HepG2 (cell line): ENCODE results near the gene CPAMD8.

Source experiments
- BHLHE40 ChIP-seq: IDR thresholded peaks from 2 replicates; pipeline ENCODE4 v1.6.1; 2011; ENCODE audit warnings: low read length, improper control_type of control experiment
- EP300 ChIP-seq, 3 experiments: sonication (generic) in 1 of 3; formaldehyde crosslinking in 1 of 3; IDR thresholded peaks; 2 replicates each; pipeline versions ENCODE4 v1.5.1 to v1.6.1; 2011 to 2020; ENCODE audit warnings: low read depth in 2 of 3, low read length in 2 of 3, borderline replicate concordance in 1 of 3, improper control_type of control experiment in 1 of 3, mild to moderate bottlenecking in 1 of 3, missing genetic modification reagents in 1 of 3, moderate library complexity in 1 of 3
- EZH2 ChIP-seq: conservative IDR thresholded peaks from 2 replicates; pipeline ENCODE4 v1.6.1; 2012; ENCODE audit warnings: mild to moderate bottlenecking, low read depth, low read length, moderate library complexity
- POLR2A ChIP-seq, 2 experiments: IDR thresholded peaks; 2 replicates each; pipeline ENCODE4 v1.6.1; 2011; ENCODE audit warnings: low read depth in 2 of 2, low read length in 2 of 2, mild to moderate bottlenecking in 1 of 2, moderate library complexity in 1 of 2; ENCODE audit not compliant: insufficient read depth in 1 of 2
- ZNF263 ChIP-seq: sonication (generic); formaldehyde crosslinking; IDR thresholded peaks from 2 replicates; pipeline ENCODE4 v1.4.0; 2020; ENCODE audit warnings: missing genetic modification reagents
- ZNF432 ChIP-seq: sonication (generic); formaldehyde crosslinking; IDR thresholded peaks from 2 replicates; pipeline ENCODE4 v1.5.0; 2020; ENCODE audit warnings: missing genetic modification reagents, mild to moderate bottlenecking, borderline replicate concordance
- ZNF704 ChIP-seq: sonication (generic); formaldehyde crosslinking; IDR thresholded peaks from 2 replicates; pipeline ENCODE4 v1.8.1; 2023; ENCODE audit warnings: mild to moderate bottlenecking, inconsistent platforms, moderate library complexity, missing genetic modification reagents, borderline replicate concordance

GRCh38 chr19:17021328-17021727 is 5.3 kb downstream of the CPAMD8 start:
- no peak for TF ChIP-seq BHLHE40
- TF ChIP-seq ZNF704, result no peak
- TF ChIP-seq ZNF263 (CRISPR knock-in tag), result no peak
- TF ChIP-seq POLR2A (IDR thresholded peaks at IDR 0.05; ENCODE audit: insufficient read depth in 1 of 2, low read depth in 2 of 2, low read length in 2 of 2), result no peak
- TF ChIP-seq EZH2, result no peak
- no peak for TF ChIP-seq ZNF432 (CRISPR knock-in tag)
- no peak for TF ChIP-seq EP300 (IDR thresholded peaks at IDR 0.05; ENCODE audit: low read depth in 2 of 2, low read length in 2 of 2)
- TF ChIP-seq EP300 (CRISPR knock-in tag; IDR thresholded peaks at IDR 0.05; ENCODE audit: borderline replicate concordance), result no peak
